Trophoblast cell (in vitro differentiated cells and primary cell): ENCODE measurements around the gene PPIP5K1.

Experiments used
- DNase-seq, 2 donors: peaks; one replicate each; pipeline ENCODE4 v3.0.0-alpha.2; 2016
- H2AFZ ChIP-seq: 2 replicates; pipeline ENCODE4 v1.6.1; 2013; ENCODE audit warnings: low read length, moderate library complexity, mild to moderate bottlenecking; ENCODE audit not compliant: insufficient read depth, poor library complexity
- H2AK5ac ChIP-seq: 2 replicates; pipeline ENCODE4 v1.6.1; 2013; ENCODE audit warnings: mild to moderate bottlenecking, low read length
- H2BK120ac ChIP-seq: 2 replicates; pipeline ENCODE4 v1.6.1; 2013; ENCODE audit warnings: low read length, mild to moderate bottlenecking, moderate library complexity; ENCODE audit not compliant: insufficient read depth, poor library complexity
- H2BK12ac ChIP-seq: 2 replicates; pipeline ENCODE4 v1.6.1; 2013; ENCODE audit warnings: mild to moderate bottlenecking, low read length, moderate library complexity
- H2BK5ac ChIP-seq: 2 replicates; pipeline ENCODE4 v1.6.1; 2013; ENCODE audit warnings: low read length, low read depth, moderate library complexity, mild to moderate bottlenecking; ENCODE audit not compliant: poor library complexity
- H3K14ac ChIP-seq: 2 replicates; pipeline ENCODE4 v1.6.1; 2013; ENCODE audit warnings: mild to moderate bottlenecking, low read length
- H3K18ac ChIP-seq: 2 replicates; pipeline ENCODE4 v1.6.1; 2013; ENCODE audit warnings: mild to moderate bottlenecking, low read length
- H3K23ac ChIP-seq: 2 replicates; pipeline ENCODE4 v1.6.1; 2013; ENCODE audit warnings: low read length
- H3K27ac ChIP-seq: 2 replicates; pipeline ENCODE4 v1.5.1; 2013; ENCODE audit warnings: low read depth, mild to moderate bottlenecking, inconsistent platforms, low read length, moderate library complexity
- H3K27me3 ChIP-seq: 2 replicates; pipeline ENCODE4 v1.6.1; 2013; ENCODE audit warnings: inconsistent platforms, mild to moderate bottlenecking, low read length, moderate library complexity; ENCODE audit not compliant: insufficient read depth
- H3K36me3 ChIP-seq, 2 experiments: 1 replicate in 1 of 2; 2 replicates in 1 of 2; pipeline ENCODE4 v1.6.1; 2013; ENCODE audit warnings: low read length in 2 of 2, mild to moderate bottlenecking in 2 of 2, moderate library complexity in 1 of 2; ENCODE audit not compliant: insufficient read depth in 2 of 2, control insufficient read depth in 1 of 2
- H3K4ac ChIP-seq: 2 replicates; pipeline ENCODE4 v1.6.1; 2013; ENCODE audit warnings: low read depth, mild to moderate bottlenecking, low read length, moderate library complexity
- H3K4me1 ChIP-seq, 2 experiments: 1 replicate in 1 of 2; 2 replicates in 1 of 2; pipeline ENCODE4 v1.6.1; 2013; ENCODE audit warnings: low read length in 2 of 2, mild to moderate bottlenecking in 2 of 2, moderate library complexity in 1 of 2; ENCODE audit not compliant: insufficient read depth in 2 of 2, control insufficient read depth in 1 of 2
- H3K4me2 ChIP-seq: 2 replicates; pipeline ENCODE4 v1.6.1; 2013; ENCODE audit warnings: inconsistent platforms, mild to moderate bottlenecking, low read length, moderate library complexity
- H3K4me3 ChIP-seq: 2 replicates; pipeline ENCODE4 v1.5.1; 2013; ENCODE audit warnings: mild to moderate bottlenecking, low read depth, low read length, inconsistent platforms
- H3K79me1 ChIP-seq: one replicate; pipeline ENCODE4 v1.6.1; 2013; ENCODE audit warnings: low read length
- H3K79me2 ChIP-seq: 2 replicates; pipeline ENCODE4 v1.6.1; 2013; ENCODE audit warnings: low read length, mild to moderate bottlenecking; ENCODE audit not compliant: control insufficient read depth, insufficient read depth, poor library complexity
- H3K9ac ChIP-seq: 2 replicates; pipeline ENCODE4 v1.6.1; 2013; ENCODE audit warnings: mild to moderate bottlenecking, low read length
- H3K9me3 ChIP-seq: 2 replicates; pipeline ENCODE4 v1.6.1; 2013; ENCODE audit warnings: low read depth, mild to moderate bottlenecking, control low read depth, inconsistent platforms, low read length; ENCODE audit not compliant: insufficient read depth
- H4K12ac ChIP-seq: 2 replicates; pipeline ENCODE4 v1.6.1; 2013; ENCODE audit warnings: low read depth, mild to moderate bottlenecking, low read length, moderate library complexity
- H4K8ac ChIP-seq: 2 replicates; pipeline ENCODE4 v1.6.1; 2013; ENCODE audit warnings: low read depth, mild to moderate bottlenecking, low read length, moderate library complexity
- H4K91ac ChIP-seq: one replicate; pipeline ENCODE4 v1.6.1; 2013; ENCODE audit warnings: low read depth, mild to moderate bottlenecking, low read length, moderate library complexity
- WGBS: extraction: QIAGEN DNeasy Blood & Tissue Kit; methylation state at CpG from one replicate; pipeline ENCODE4 v1.1.7; 2013; ENCODE audit warnings: missing lambda C conversion rate; ENCODE audit not compliant: insufficient read length, insufficient coverage; ENCODE audit errors: extremely low coverage; 5-methylcytosine and 5-hydroxymethylcytosine counted together

Gene PPIP5K1

GRCh38 chr15:43525131-43525530 lies 64.9 kb downstream of the PPIP5K1 start:
- Histone ChIP-seq H4K12ac (no peak overlapping the region), H3K27me3 (no peaks in the 10 kb centered on the region), H3K79me1 (no peaks in the 10 kb centered on the region), H3K36me3 (peaks cover 11 to 16% of the 10 kb centered on the region in 2 experiments), H3K4ac (no peak overlapping the region), H4K91ac (no peak overlapping the region), H3K9ac (no peak overlapping the region), H3K9me3 (no peaks in the 10 kb centered on the region), H3K79me2 (no peaks in the 10 kb centered on the region), H3K23ac (no peak overlapping the region), H2AFZ (no peak overlapping the region), H2BK5ac (no peak overlapping the region), H2BK12ac (no peak overlapping the region), H4K8ac (no peak overlapping the region), H2AK5ac (no peak overlapping the region), H3K4me2 (no peak overlapping the region), H3K27ac (no peak overlapping the region), H3K4me3 (no peak overlapping the region), H3K18ac (no peak overlapping the region), H3K4me1 (no peaks in the 10 kb centered on the region), H3K14ac (no peak overlapping the region), H2BK120ac (no peak overlapping the region)
- no peak for DNase-seq
- no CpG with 5 or more reads among the region's 4 CpGs for WGBS

GRCh38 chr15:43524254-43524845 lies 65.7 kb downstream of the PPIP5K1 start:
- H4K8ac ChIP-seq, result no peak overlapping the region
- H3K4me2 ChIP-seq, result no peak overlapping the region
- H3K4me3 ChIP-seq, result no peak overlapping the region
- H3K23ac ChIP-seq, result no peak overlapping the region
- no peaks in the 10 kb centered on the region for H3K27me3 ChIP-seq
- no peak overlapping the region for H2BK12ac ChIP-seq
- no peak overlapping the region for H3K18ac ChIP-seq
- H2BK120ac ChIP-seq, result no peak overlapping the region
- H3K79me2 ChIP-seq, result no peaks in the 10 kb centered on the region
- H2AK5ac ChIP-seq, result no peak overlapping the region
- no peak overlapping the region for H3K9ac ChIP-seq
- no peaks in the 10 kb centered on the region for H3K79me1 ChIP-seq
- H4K12ac ChIP-seq, result no peak overlapping the region
- H3K36me3 ChIP-seq, result peaks cover 11 to 16% of the 10 kb centered on the region in 2 experiments
- H3K14ac ChIP-seq, result no peak overlapping the region
- WGBS, result no CpG with 5 or more reads among the region's 4 CpGs
- H3K9me3 ChIP-seq, result no peaks in the 10 kb centered on the region
- H3K27ac ChIP-seq, result no peak overlapping the region
- H3K4me1 ChIP-seq, result no peaks in the 10 kb centered on the region
- H4K91ac ChIP-seq, result no peak overlapping the region
- no peak overlapping the region for H2BK5ac ChIP-seq
- no peak overlapping the region for H3K4ac ChIP-seq
- DNase-seq, result no peak
- H2AFZ ChIP-seq, result no peak overlapping the region

- no peak overlapping the region for H4K8ac ChIP-seq
- no peak overlapping the region for H3K4me2 ChIP-seq
- no peaks in the 10 kb centered on the region for H3K79me1 ChIP-seq
- peaks cover 11 to 16% of the 10 kb centered on the region in 2 experiments for H3K36me3 ChIP-seq
- H3K18ac ChIP-seq, result no peak overlapping the region
- no peak overlapping the region for H2BK12ac ChIP-seq
- no peak for DNase-seq
- H3K23ac ChIP-seq, result no peak overlapping the region
- no peak overlapping the region for H2BK5ac ChIP-seq
- H3K14ac ChIP-seq, result no peak overlapping the region
- no peak overlapping the region for H3K4ac ChIP-seq
- no peaks in the 10 kb centered on the region for H3K9me3 ChIP-seq
- H4K91ac ChIP-seq, result no peak overlapping the region
- no peaks in the 10 kb centered on the region for H3K79me2 ChIP-seq
- no peak overlapping the region for H2BK120ac ChIP-seq
- H3K9ac ChIP-seq, result no peak overlapping the region
- no peak overlapping the region for H3K4me3 ChIP-seq
- no peak overlapping the region for H4K12ac ChIP-seq
- no peak overlapping the region for H2AK5ac ChIP-seq
- no peaks in the 10 kb centered on the region for H3K4me1 ChIP-seq
- no peak overlapping the region for H2AFZ ChIP-seq
- WGBS, result no CpG with 5 or more reads among the region's 7 CpGs
- H3K27me3 ChIP-seq, result no peaks in the 10 kb centered on the region
- no peak overlapping the region for H3K27ac ChIP-seq
These were observed 66.4 kb downstream of the PPIP5K1 start for GRCh38 chr15:43523646-43524045.

- no peak overlapping the region for H2BK12ac ChIP-seq
- peaks cover 4 to 12% of the 10 kb centered on the region in 2 experiments for H3K4me1 ChIP-seq
- no peak overlapping the region for H3K27ac ChIP-seq
- peaks cover 11 to 16% of the 10 kb centered on the region in 2 experiments for H3K36me3 ChIP-seq
- H4K91ac ChIP-seq, result no peak overlapping the region
- no peak overlapping the region for H3K4me2 ChIP-seq
- no peak overlapping the region for H3K9ac ChIP-seq
- H3K79me2 ChIP-seq, result no peaks in the 10 kb centered on the region
- H3K79me1 ChIP-seq, result peaks cover 2% of the 10 kb centered on the region
- H4K12ac ChIP-seq, result no peak overlapping the region
- no CpG with 5 or more reads among the region's 9 CpGs for WGBS
- H3K23ac ChIP-seq, result no peak overlapping the region
- no peak overlapping the region for H3K14ac ChIP-seq
- no peak overlapping the region for H3K4ac ChIP-seq
- no peak overlapping the region for H2AFZ ChIP-seq
- no peaks in the 10 kb centered on the region for H3K27me3 ChIP-seq
- no peaks in the 10 kb centered on the region for H3K9me3 ChIP-seq
- no peak overlapping the region for H2AK5ac ChIP-seq
- no peak overlapping the region for H4K8ac ChIP-seq
- H3K4me3 ChIP-seq, result no peak overlapping the region
- no peak for DNase-seq
- H3K18ac ChIP-seq, result no peak overlapping the region
- no peak overlapping the region for H2BK120ac ChIP-seq
- no peak overlapping the region for H2BK5ac ChIP-seq
These were observed 67.8 kb downstream of the PPIP5K1 start for GRCh38 chr15:43522247-43522646.
